ENCODE data around the gene TMCC1.

- TF ChIP-seq CTCF (IDR thresholded peaks at IDR 0.05) (no peak), EZH2 (IDR thresholded peaks at IDR 0.05; ENCODE audit: borderline replicate concordance, insufficient read depth, low read depth, low read length, poor library complexity, severe bottlenecking) (no peak)
Measured at GRCh38 chr3:129599073-129599472, 294.4 kb downstream of the TMCC1 start.

Measured in B cell (primary cell).